ENCODE results near the gene ZNF519.

Gene ZNF519

GRCh38 chr18:14075196-14075595 is 57.0 kb downstream of the ZNF519 start:
- no peaks in the 10 kb centered on the region for H3K9me3 ChIP-seq (ENCODE audit: control extremely low read depth in 1 of 5, control insufficient read depth in 4 of 5, insufficient read depth in 2 of 5, low read depth in 1 of 5, low read length in 4 of 5)
- H3K27ac ChIP-seq (ENCODE audit: insufficient read depth in 1 of 2, low read depth in 1 of 2, low read length in 2 of 2, poor library complexity in 1 of 2, severe bottlenecking in 2 of 2) = no peak overlapping the region
- H3K27me3 ChIP-seq (replicated peaks in 2 of 5; ENCODE audit: control insufficient read depth in 4 of 5, insufficient read depth in 5 of 5, low read length in 4 of 5) = no peaks in the 10 kb centered on the region
- ChIA-PET POLR2A (no interaction called here), CTCF (no interaction called here)
- peaks cover 0 to 7% (median 3%) of the 10 kb centered on the region in 4 experiments for H3K36me3 ChIP-seq (ENCODE audit: control insufficient read depth in 4 of 4, insufficient read depth in 4 of 4, low read length in 3 of 4)
- 100% methylated on average over 3 of the region's 3 CpGs for WGBS (ENCODE audit: insufficient coverage)
- DNase-seq = no peak
- no peak overlapping the region for H3K4me3 ChIP-seq (ENCODE audit: control insufficient read depth in 1 of 7, extremely low read depth in 1 of 7, insufficient read depth in 4 of 7, low read depth in 2 of 7, low read length in 6 of 7)
- no peaks in the 10 kb centered on the region for H3K4me1 ChIP-seq (ENCODE audit: control extremely low read depth in 1 of 4, control insufficient read depth in 4 of 4, insufficient read depth in 4 of 4, low read length in 3 of 4)

DNA sequence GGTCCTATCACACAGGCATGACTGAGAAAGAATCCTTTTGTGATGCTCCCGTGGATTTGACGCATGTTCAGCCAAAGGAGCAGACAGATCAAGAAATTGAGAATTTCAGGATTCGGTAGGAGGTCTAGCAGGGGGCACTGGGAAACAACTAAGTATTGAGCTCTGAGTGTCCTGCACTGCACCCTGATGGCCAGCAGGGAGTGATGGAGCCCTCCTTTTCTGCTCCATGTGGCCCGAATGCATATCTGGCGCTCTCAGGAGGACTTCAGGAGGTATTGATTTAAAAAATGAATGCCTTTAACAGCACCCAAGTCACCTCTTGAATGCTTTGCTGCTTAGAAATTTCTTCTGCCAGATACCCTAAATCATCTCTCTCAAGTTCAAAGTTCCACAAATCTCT is 58.0 kb downstream of the ZNF519 start:
- CTCF ChIA-PET = no interaction called here
- POLR2A ChIA-PET = interaction anchor here (0.6 kb wide), 1 partner anchor 264 kb away, joined by 3 read pairs; no protein-coding TSS in a partner anchor
- 94% methylated on average over 3 of the region's 5 CpGs for WGBS (ENCODE audit: insufficient coverage)

DNA sequence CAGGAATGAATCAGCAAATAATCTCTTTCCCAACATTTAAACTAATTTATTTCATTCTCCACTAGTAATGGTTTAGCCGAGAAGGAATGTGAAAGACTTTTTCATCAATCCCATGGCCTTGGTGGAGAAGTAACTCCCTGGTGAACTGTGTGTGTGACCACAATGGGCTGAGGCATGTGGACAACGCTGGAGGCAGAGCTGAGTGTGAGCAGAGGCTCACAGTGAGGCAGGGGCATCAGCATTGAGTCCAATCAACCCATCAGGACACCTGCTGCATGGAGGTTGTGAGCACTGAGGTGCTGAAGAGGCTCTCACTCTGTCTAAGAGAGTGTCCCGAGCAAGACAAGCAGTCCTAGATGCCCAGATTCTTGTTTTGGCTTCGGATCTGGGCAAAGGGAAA is 78.6 kb downstream of the ZNF519 start:
- 86% methylated on average over 4 of the region's 4 CpGs for WGBS (ENCODE audit: insufficient coverage)
- peaks cover 0 to 2% (median 0%) of the 10 kb centered on the region in 5 experiments for H3K27me3 ChIP-seq (replicated peaks in 2 of 5; ENCODE audit: control insufficient read depth in 4 of 5, insufficient read depth in 5 of 5, low read length in 4 of 5)
- no peak overlapping the region for H3K27ac ChIP-seq (ENCODE audit: insufficient read depth in 1 of 2, low read depth in 1 of 2, low read length in 2 of 2, poor library complexity in 1 of 2, severe bottlenecking in 2 of 2)
- ChIA-PET CTCF (interaction anchor here (1.2 kb wide), 1 partner anchor 17 kb away, joined by 3 read pairs; no protein-coding TSS in a partner anchor), POLR2A (no interaction called here)
- H3K36me3 ChIP-seq (ENCODE audit: control insufficient read depth in 4 of 4, insufficient read depth in 4 of 4, low read length in 3 of 4) = no peaks in the 10 kb centered on the region
- no peak overlapping the region for H3K4me3 ChIP-seq (ENCODE audit: control insufficient read depth in 1 of 7, extremely low read depth in 1 of 7, insufficient read depth in 4 of 7, low read depth in 2 of 7, low read length in 6 of 7)
- DNase-seq = no peak
- no peaks in the 10 kb centered on the region for H3K4me1 ChIP-seq (ENCODE audit: control extremely low read depth in 1 of 4, control insufficient read depth in 4 of 4, insufficient read depth in 4 of 4, low read length in 3 of 4)
- H3K9me3 ChIP-seq (ENCODE audit: control extremely low read depth in 1 of 5, control insufficient read depth in 4 of 5, insufficient read depth in 2 of 5, low read depth in 1 of 5, low read length in 4 of 5) = peaks cover 0 to 3% (median 0%) of the 10 kb centered on the region in 5 experiments

More for the DNA sequence above, 58.0 kb downstream of the ZNF519 start:
- no peak for DNase-seq
- H3K4me3 ChIP-seq (ENCODE audit: control insufficient read depth in 1 of 7, extremely low read depth in 1 of 7, insufficient read depth in 4 of 7, low read depth in 2 of 7, low read length in 6 of 7) = no peak overlapping the region
- no peaks in the 10 kb centered on the region for H3K27me3 ChIP-seq (replicated peaks in 2 of 5; ENCODE audit: control insufficient read depth in 4 of 5, insufficient read depth in 5 of 5, low read length in 4 of 5)
- no peaks in the 10 kb centered on the region for H3K4me1 ChIP-seq (ENCODE audit: control extremely low read depth in 1 of 4, control insufficient read depth in 4 of 4, insufficient read depth in 4 of 4, low read length in 3 of 4)
- no peaks in the 10 kb centered on the region for H3K9me3 ChIP-seq (ENCODE audit: control extremely low read depth in 1 of 5, control insufficient read depth in 4 of 5, insufficient read depth in 2 of 5, low read depth in 1 of 5, low read length in 4 of 5)
- H3K36me3 ChIP-seq (ENCODE audit: control insufficient read depth in 4 of 4, insufficient read depth in 4 of 4, low read length in 3 of 4) = peaks cover 0 to 7% (median 3%) of the 10 kb centered on the region in 4 experiments
- H3K27ac ChIP-seq (ENCODE audit: insufficient read depth in 1 of 2, low read depth in 1 of 2, low read length in 2 of 2, poor library complexity in 1 of 2, severe bottlenecking in 2 of 2) = no peak overlapping the region
